Esophagus muscularis mucosa (tissue), 4 donors: ENCODE measurements around the gene AGAP5. TPM values are rescaled to one million over a fixed set of nuclear protein-coding genes. Genes with fewer than 3 reads are reported as not detected.
"Not testable (repeated sequence)": the region's sequence is repeated elsewhere in the genome, so short reads cannot be mapped to it uniquely, and the experiment has no call there.

Experiments
- DNase-seq: peaks from one replicate; pipeline ENCODE4 v3.0.0-alpha.2; 2017; ENCODE audit errors: extremely low spot score
- H3K27ac ChIP-seq, 4 donors: fragments of 200-600 bp; sonication (generic); replicated peaks in 1 of 4; 1 replicate in 3 of 4; 2 replicates in 1 of 4; pipeline ENCODE4 v1.5.1; 2016 to 2019; ENCODE audit warnings: mild to moderate bottlenecking in 1 of 4
- H3K27me3 ChIP-seq, 4 donors: fragments of 200-600 bp; sonication (generic); one replicate each; pipeline versions ENCODE4 v1.5.1 to v1.6.0; 2016 to 2019
- H3K36me3 ChIP-seq, 4 donors: fragments of 200-600 bp; sonication (generic); one replicate each; pipeline ENCODE4 v1.5.1; 2016 to 2019
- H3K4me1 ChIP-seq, 4 donors: fragments of 200-600 bp; sonication (generic); one replicate each; pipeline ENCODE4 v1.5.1; 2016 to 2019
- H3K4me3 ChIP-seq, 4 donors: fragments of 200-600 bp; sonication (generic); 1 replicate in 2 of 4; 2 replicates in 2 of 4; pipeline ENCODE4 v1.5.1; 2016 to 2019; ENCODE audit warnings: mild to moderate bottlenecking in 4 of 4, moderate library complexity in 1 of 4
- H3K9me3 ChIP-seq, 4 donors: fragments of 200-600 bp; sonication (generic); 1 replicate in 3 of 4; 2 replicates in 1 of 4; pipeline ENCODE4 v1.5.1; 2016 to 2019
- CTCF ChIP-seq, 3 experiments: fragments of 200-600 bp in 2 of 3; fragments of 450-650 bp in 1 of 3; sonication (generic) in 2 of 3; IDR thresholded peaks; one replicate each; pipeline ENCODE4 v1.5.1; 2017 to 2019; ENCODE audit warnings: antibody characterized with exemption in 3 of 3, mild to moderate bottlenecking in 2 of 3, moderate library complexity in 1 of 3
- EP300 ChIP-seq: sonication (generic); formaldehyde crosslinking; IDR thresholded peaks from one replicate; pipeline ENCODE4 v1.6.1; 2017; ENCODE audit warnings: antibody characterized with exemption
- POLR2A ChIP-seq: fragments of 450-650 bp; IDR thresholded peaks from one replicate; pipeline ENCODE4 v1.6.1; 2017; ENCODE audit warnings: antibody characterized with exemption, moderate library complexity, mild to moderate bottlenecking, low read depth
- POLR2AphosphoS5 ChIP-seq, 2 donors: sonication (generic); formaldehyde crosslinking; IDR thresholded peaks; one replicate each; pipeline ENCODE4 v1.6.1; 2017; ENCODE audit warnings: antibody characterized with exemption in 2 of 2
- WGBS: methylation state at CpG from one replicate; pipeline ENCODE4 v1.1.5; 2018; 5-methylcytosine and 5-hydroxymethylcytosine counted together
- intact Hi-C: fragments of 100-400 bp; cut with DNase I; formaldehyde crosslinking; loops from one replicate; pipeline ENCODE4 v1.15.1; 2023
- total RNA-seq, 4 donors: library from RNA; depleted of rRNA; stranded (reverse); fragments of >200 nt; gene quantifications; one replicate each; pipeline versions ENCODE4 v1.1.0 to v1.2.1, GENCODE V29; 2016

The AGAP5 gene
- total RNA-seq, 4 donors from 2014 or later, result 2.3 to 6.6 (median 2.8) TPM

GRCh38 chr10:73717556-73717955, 19.6 kb upstream of the AGAP5 start:
- Histone ChIP-seq H3K4me3 (no peak overlapping the region), H3K36me3 (peaks cover 32 to 81% (median 71%) of the 10 kb centered on the region in 4 donors), H3K9me3 (no peaks in the 10 kb centered on the region), H3K27ac (no peak overlapping the region), H3K4me1 (peaks cover 0 to 6% (median 0%) of the 10 kb centered on the region in 4 donors), H3K27me3 (no peaks in the 10 kb centered on the region)
- no peak for TF ChIP-seq POLR2A
- TF ChIP-seq CTCF (IDR thresholded peaks at IDR 0.05), result no peak
- no peak for TF ChIP-seq POLR2AphosphoS5 (IDR thresholded peaks at IDR 0.05)
- TF ChIP-seq EP300, result no peak
- WGBS, result 71% methylated on average over 5 of the region's 5 CpGs
- DNase-seq, result no peak
- intact Hi-C loops, result no loop called here

GRCh38 chr10:73716251-73716650, 18.3 kb upstream of the AGAP5 start:
- TF ChIP-seq EP300 (no peak), POLR2AphosphoS5 (IDR thresholded peaks at IDR 0.05) (no peak), POLR2A (no peak), CTCF (IDR thresholded peaks at IDR 0.05) (no peak)
- intact Hi-C loops, result no loop called here
- no peak for DNase-seq
- Histone ChIP-seq H3K36me3 (peaks cover 28 to 79% (median 64%) of the 10 kb centered on the region in 4 donors), H3K9me3 (no peaks in the 10 kb centered on the region), H3K4me1 (peaks cover 0 to 6% (median 0%) of the 10 kb centered on the region in 4 donors), H3K27me3 (no peaks in the 10 kb centered on the region), H3K27ac (no peak overlapping the region), H3K4me3 (no peak overlapping the region)
- WGBS, result 89% methylated on average over 1 of the region's 1 CpG

GRCh38 chr10:73715179-73716156, 17.6 kb upstream of the AGAP5 start:
- H3K27me3 ChIP-seq, H3K9me3 ChIP-seq, intact Hi-C loops, H3K4me3 ChIP-seq, H3K4me1 ChIP-seq, DNase-seq, H3K27ac ChIP-seq: not testable (repeated sequence)
- H3K36me3 ChIP-seq, result peaks cover 21 to 79% (median 57%) of the 10 kb centered on the region in 4 donors
- WGBS, result 86% methylated on average over 17 of the region's 17 CpGs

GRCh38 chr10:73714483-73714882, 16.6 kb upstream of the AGAP5 start:
- H3K9me3 ChIP-seq, DNase-seq, intact Hi-C loops, H3K4me1 ChIP-seq, H3K27me3 ChIP-seq, H3K27ac ChIP-seq, H3K4me3 ChIP-seq: not testable (repeated sequence)
- 70% methylated on average over 3 of the region's 3 CpGs for WGBS
- peaks cover 18 to 77% (median 52%) of the 10 kb centered on the region in 4 donors for H3K36me3 ChIP-seq

GRCh38 chr10:73713912-73714311, 16.0 kb upstream of the AGAP5 start:
- WGBS, result 87% methylated on average over 3 of the region's 3 CpGs
- H3K27me3 ChIP-seq, H3K9me3 ChIP-seq, DNase-seq, intact Hi-C loops, H3K4me1 ChIP-seq, H3K4me3 ChIP-seq, H3K27ac ChIP-seq: not testable (repeated sequence)
- H3K36me3 ChIP-seq, result peaks cover 18 to 71% (median 46%) of the 10 kb centered on the region in 4 donors

GRCh38 chr10:73711683-73712082, 13.8 kb upstream of the AGAP5 start:
- H3K27ac ChIP-seq, H3K27me3 ChIP-seq, H3K4me3 ChIP-seq, H3K4me1 ChIP-seq, H3K9me3 ChIP-seq, DNase-seq, intact Hi-C loops: not testable (repeated sequence)
- peaks cover 13 to 53% (median 27%) of the 10 kb centered on the region in 4 donors for H3K36me3 ChIP-seq
- WGBS, result 85% methylated on average over 5 of the region's 5 CpGs

- H3K9me3 ChIP-seq, DNase-seq, H3K4me1 ChIP-seq, intact Hi-C loops, H3K4me3 ChIP-seq, H3K27me3 ChIP-seq, H3K27ac ChIP-seq: not testable (repeated sequence)
- WGBS, result 93% methylated on average over 1 of the region's 1 CpG
- H3K36me3 ChIP-seq, result peaks cover 5 to 46% (median 13%) of the 10 kb centered on the region in 4 donors
Observed at GRCh38 chr10:73708122-73708521, 10.2 kb upstream of the AGAP5 start.

GRCh38 chr10:73707628-73708027, 9.7 kb upstream of the AGAP5 start:
- H3K4me3 ChIP-seq, H3K9me3 ChIP-seq, H3K27me3 ChIP-seq, intact Hi-C loops, DNase-seq, H3K27ac ChIP-seq, H3K4me1 ChIP-seq: not testable (repeated sequence)
- H3K36me3 ChIP-seq, result peaks cover 5 to 42% (median 13%) of the 10 kb centered on the region in 4 donors

- H3K4me3 ChIP-seq, intact Hi-C loops, H3K27me3 ChIP-seq, H3K9me3 ChIP-seq, DNase-seq, H3K4me1 ChIP-seq, H3K27ac ChIP-seq: not testable (repeated sequence)
- H3K36me3 ChIP-seq, result peaks cover 3 to 33% (median 7%) of the 10 kb centered on the region in 4 donors
- WGBS, result 100% methylated on average over 2 of the region's 2 CpGs
Observed at GRCh38 chr10:73706488-73706887, 8.6 kb upstream of the AGAP5 start.

- DNase-seq, H3K27me3 ChIP-seq, H3K27ac ChIP-seq, H3K9me3 ChIP-seq, H3K4me3 ChIP-seq, H3K4me1 ChIP-seq, intact Hi-C loops: not testable (repeated sequence)
- peaks cover 3 to 28% (median 7%) of the 10 kb centered on the region in 4 donors for H3K36me3 ChIP-seq
- WGBS, result 89% methylated on average over 1 of the region's 1 CpG
Observed at GRCh38 chr10:73705506-73706072, 7.7 kb upstream of the AGAP5 start.
